Fibroblast of peridontal ligament (primary cell): ENCODE measurements around the gene RRP1.
"Not testable (repeated sequence)": the region's sequence is repeated elsewhere in the genome, so short reads cannot be mapped to it uniquely, and the experiment has no call there.

Experiments used
- DNase-seq: peaks from one replicate; pipeline ENCODE4 v3.0.0-alpha.2; 2010; ENCODE audit errors: extremely low read depth

The RRP1 gene

GRCh38 chr21:43836616-43837015 lies 47.2 kb downstream of the RRP1 start:
- DNase-seq, result no peak

GRCh38 chr21:43840259-43840658 lies 50.9 kb downstream of the RRP1 start:
- DNase-seq, result no peak

DNA sequence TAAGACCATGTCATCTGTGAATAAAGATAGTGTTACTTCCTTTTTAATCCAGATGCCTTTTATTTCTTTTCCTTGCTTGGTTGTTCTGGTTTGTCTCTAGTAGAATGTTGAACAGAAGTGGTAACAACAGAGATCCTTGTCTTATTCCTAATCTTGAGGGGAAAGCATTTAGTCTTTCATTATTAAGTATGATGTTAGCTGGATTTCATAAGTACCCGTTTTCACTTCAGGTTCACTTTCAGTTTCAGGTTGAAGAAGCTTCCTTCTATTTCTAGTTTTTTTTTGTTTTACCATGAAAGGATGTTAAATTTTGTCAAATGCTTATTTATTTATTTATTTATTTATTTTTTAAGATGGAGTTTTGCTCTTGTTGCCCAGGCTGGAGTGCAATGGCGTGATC lies 53.4 kb downstream of the RRP1 start:
- DNase-seq, result peak; percentile 34

DNA sequence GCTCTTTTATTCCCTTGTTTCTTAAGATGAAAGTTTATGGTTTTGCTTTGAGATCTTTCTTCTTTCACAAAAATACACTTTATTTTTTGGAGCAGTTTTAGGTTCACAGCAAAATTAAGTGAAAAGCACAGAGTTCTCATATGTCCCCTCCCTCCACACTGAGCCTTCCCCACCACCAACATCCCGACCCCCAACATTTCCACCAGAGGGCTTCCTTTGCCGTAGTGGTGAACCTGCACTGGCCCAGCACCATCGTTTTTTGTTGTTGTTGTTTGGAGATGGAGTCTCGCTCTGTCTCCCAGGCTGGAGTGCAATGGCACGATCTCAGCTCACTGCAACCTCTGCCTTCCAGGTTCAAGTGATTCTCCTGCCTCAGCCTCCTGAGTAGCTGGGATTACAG lies 55.5 kb downstream of the RRP1 start:
- DNase-seq, result not testable (repeated sequence)

GRCh38 chr21:43845386-43845785 lies 56.0 kb downstream of the RRP1 start:
- no peak for DNase-seq

- DNase-seq, result no peak
Observed at GRCh38 chr21:43846430-43846829, 57.1 kb downstream of the RRP1 start.

DNA sequence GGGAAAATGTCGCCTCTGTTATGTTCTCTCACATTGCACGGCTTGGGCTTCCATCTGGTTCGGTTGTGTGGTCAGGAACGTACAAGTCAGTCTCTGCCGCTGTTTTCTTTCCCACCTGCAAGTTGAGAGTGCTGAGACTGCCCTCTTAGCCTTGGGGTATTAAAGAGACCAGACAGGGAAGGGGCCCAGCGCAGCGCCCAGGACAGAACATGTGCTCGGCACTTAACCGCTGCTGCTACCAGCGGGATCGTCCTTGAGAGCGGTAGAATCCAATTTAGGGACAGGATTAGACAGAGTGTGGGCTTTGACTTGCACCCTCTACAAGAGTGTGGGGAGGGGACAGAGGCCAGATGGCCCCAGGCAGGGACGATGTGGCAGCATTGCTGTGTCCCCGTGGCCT lies 57.9 kb downstream of the RRP1 start:
- no peak for DNase-seq

DNA sequence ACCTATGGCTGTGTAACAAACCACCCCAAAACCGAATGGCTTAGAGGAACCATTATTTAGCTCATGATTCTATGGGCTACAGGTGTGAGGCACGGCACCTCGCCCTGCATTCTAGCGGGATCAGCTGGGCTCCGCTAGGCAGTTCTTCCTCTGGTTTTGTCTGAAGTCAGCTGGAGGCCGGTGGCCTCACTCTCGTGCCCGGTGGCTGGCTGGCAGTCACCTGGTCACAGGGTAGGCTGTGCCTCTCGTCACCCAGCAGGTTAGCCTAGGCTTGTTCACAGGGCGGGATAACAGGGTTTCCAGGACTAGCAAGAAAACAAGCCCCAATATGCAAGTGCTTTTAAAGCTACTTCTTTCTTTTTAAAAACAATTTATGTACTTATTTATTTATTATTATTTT lies 59.4 kb downstream of the RRP1 start:
- no peak for DNase-seq

- no peak for DNase-seq
Observed at GRCh38 chr21:43849532-43850299, 60.3 kb downstream of the RRP1 start.

DNA sequence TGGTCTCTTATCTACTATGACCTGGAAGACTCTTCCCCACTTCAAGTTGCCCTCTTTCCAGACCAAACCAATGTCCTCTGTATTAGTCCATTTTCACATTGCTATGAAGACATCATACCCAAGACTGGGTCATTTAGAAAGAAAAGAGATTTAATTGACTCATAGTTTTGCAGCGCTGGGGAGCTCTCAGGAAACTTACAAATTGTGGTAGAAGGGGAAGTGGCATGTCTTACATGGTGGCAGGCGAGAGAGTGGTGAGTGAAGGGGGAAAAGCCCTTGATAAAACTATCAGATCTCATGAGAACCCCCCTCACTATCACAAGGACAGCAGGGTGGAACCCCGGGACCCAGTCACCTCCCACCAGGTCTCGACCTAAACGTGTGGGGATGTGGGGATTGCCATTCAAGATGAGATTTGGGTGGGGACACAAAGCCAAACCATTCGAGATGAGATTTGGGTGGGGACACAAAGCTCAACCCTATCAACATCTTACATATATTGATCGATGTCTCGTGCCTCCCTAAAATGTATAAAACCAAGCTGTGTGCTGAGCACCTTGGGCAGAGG lies 61.4 kb downstream of the RRP1 start:
- DNase-seq, result no peak

DNA sequence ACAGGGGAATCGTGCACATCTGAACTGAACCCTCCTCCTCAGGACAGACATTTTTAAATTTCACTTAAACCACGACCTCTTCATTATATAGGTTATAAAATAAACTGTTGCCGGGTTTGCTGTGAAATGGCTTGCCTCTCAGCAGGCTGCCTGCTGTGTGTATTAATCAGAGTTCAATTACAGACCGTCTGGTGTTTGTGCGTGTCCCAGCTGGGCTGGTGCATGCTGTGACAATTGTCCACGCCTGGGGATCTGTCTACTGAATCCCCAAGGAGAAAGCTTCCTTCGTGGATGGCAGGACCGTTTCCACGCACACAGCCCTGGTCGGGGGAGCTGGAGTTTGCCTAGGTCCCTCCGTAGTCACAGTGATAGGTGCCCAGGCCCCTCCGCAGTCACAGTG lies 62.2 kb downstream of the RRP1 start:
- DNase-seq, result no peak

DNA sequence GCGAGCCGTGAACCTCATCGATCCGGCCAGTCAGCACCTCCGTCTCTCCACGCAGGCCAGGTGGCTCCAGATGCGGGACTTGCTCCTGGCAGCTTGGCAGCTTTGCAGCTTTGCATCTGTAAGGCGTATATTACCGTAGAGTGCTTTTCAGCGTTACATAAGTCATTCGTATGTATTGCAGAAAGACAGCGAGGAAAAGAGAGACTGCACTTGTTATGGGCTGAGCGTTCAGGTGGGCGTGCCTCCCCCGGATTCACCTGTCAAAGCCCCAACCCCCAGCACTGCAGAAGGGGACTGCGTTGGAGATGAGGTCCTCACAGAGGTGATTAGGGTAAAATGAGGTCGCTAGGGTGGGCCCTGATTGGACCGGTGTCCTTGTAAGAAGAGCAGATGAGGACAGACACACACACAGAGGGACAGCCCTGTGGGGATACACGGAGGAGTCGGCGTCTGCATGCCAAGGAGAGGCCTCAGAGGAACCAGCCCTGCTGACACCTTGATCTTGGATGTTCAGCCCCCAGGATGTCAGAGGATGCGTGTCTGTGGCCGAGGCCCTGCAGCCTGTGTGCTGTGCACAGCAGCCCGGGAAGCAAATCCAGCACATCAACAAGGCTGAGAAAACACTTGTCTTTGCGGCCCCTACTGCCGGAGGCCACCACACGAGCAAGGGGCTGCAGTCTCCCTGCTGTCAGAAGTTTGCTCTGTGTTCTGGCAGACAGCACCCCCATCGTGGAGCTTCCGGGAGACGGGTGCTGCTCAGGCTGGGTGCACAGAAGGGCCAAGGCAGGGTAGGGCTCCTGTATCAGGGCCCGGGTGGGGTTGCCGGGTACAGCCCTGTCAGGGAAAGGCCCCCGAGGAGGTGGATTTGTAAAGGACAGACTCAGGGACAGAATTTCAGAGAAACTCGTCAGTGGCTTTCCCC lies 64.7 kb downstream of the RRP1 start:
- no peak for DNase-seq
